Activated CD4-positive, alpha-beta T cell treated with anti-CD3 and anti-CD28 coated beads, Interleukin-2, amount 50 U/mL, for 24 hours (primary cell): ENCODE data around the gene DISP1.

Experiments used
- DNase-seq, 2 donors: peaks; one replicate each; pipeline ENCODE4 v3.0.0-alpha.2; 2020; ENCODE audit warnings: low read depth in 1 of 2, low spot score in 1 of 2

DISP1 gene

GRCh38 chr1:222861062-222861461 is 46.2 kb downstream of the DISP1 start:
- DNase-seq = no peak
